Upper lobe of left lung (tissue), 6 donors: ENCODE data around the gene RAB30. TPM values are rescaled to one million over a fixed set of nuclear protein-coding genes. Genes with fewer than 3 reads are reported as not detected.
A peak's percentile ranks its signal among the peaks of the same experiment; 100 is the strongest.

Experiments
- ATAC-seq, 2 donors: fragments of 200-7000 bp; cut with Tn5 transposase; one replicate each; pipeline ENCODE4 v1.9.1; 2022; ENCODE audit warnings: mild to moderate bottlenecking in 2 of 2, moderate library complexity in 2 of 2; ENCODE audit not compliant: low FRiP score in 2 of 2
- DNase-seq, 2 donors: peaks; one replicate each; pipeline ENCODE4 v3.0.0-alpha.2; 2019 to 2020
- H3K27ac ChIP-seq, 4 donors: fragments of 200-600 bp; sonication (generic); one replicate each; pipeline ENCODE4 v1.5.1; 2016 to 2019
- H3K27me3 ChIP-seq, 4 donors: fragments of 200-600 bp; sonication (generic); one replicate each; pipeline ENCODE4 v1.5.1; 2017 to 2019
- H3K36me3 ChIP-seq, 4 donors: fragments of 200-600 bp; sonication (generic); one replicate each; pipeline ENCODE4 v1.5.1; 2016 to 2019
- H3K4me1 ChIP-seq, 4 donors: fragments of 200-600 bp; sonication (generic); one replicate each; pipeline ENCODE4 v1.5.1; 2018 to 2019
- H3K4me3 ChIP-seq, 4 donors: fragments of 200-600 bp; sonication (generic); one replicate each; pipeline ENCODE4 v1.5.1; 2017 to 2019; ENCODE audit warnings: mild to moderate bottlenecking in 2 of 4, moderate library complexity in 1 of 4
- H3K9me3 ChIP-seq, 4 donors: fragments of 200-600 bp; sonication (generic); one replicate each; pipeline ENCODE4 v1.5.1; 2018 to 2019
- EP300 ChIP-seq, 4 donors: sonication (generic); formaldehyde crosslinking; IDR thresholded peaks; one replicate each; pipeline ENCODE4 v1.5.1; 2017; ENCODE audit warnings: antibody characterized with exemption in 4 of 4, control low read depth in 2 of 4
- POLR2A ChIP-seq, 4 donors: fragments of 450-650 bp; IDR thresholded peaks; one replicate each; pipeline ENCODE4 v1.5.1; 2016 to 2017; ENCODE audit warnings: antibody characterized with exemption in 4 of 4, mild to moderate bottlenecking in 2 of 4
- POLR2AphosphoS5 ChIP-seq, 2 donors: sonication (generic); formaldehyde crosslinking; IDR thresholded peaks; one replicate each; pipeline ENCODE4 v1.5.1; 2017; ENCODE audit warnings: antibody characterized with exemption in 2 of 2
- WGBS, 2 donors: methylation state at CpG; one replicate each; pipeline ENCODE4 v1.1.5; 2017 to 2018; 5-methylcytosine and 5-hydroxymethylcytosine counted together
- total RNA-seq, 6 donors: library from RNA; depleted of rRNA in 4 of 6; stranded (reverse); fragments of >200 nt in 4 of 6; gene quantifications; one replicate each; pipeline versions ENCODE4 v1.1.0 to v1.2.1, GENCODE V29; 2016 to 2021
- TF ChIP-seq, protein P1 (sequence below), 6 experiments: fragments of 450-650 bp in 4 of 6; fragments of 200-600 bp in 2 of 6; sonication (generic) in 2 of 6; IDR thresholded peaks; one replicate each; pipeline ENCODE4 v1.5.1; 2016 to 2019; ENCODE audit warnings: antibody characterized with exemption in 6 of 6
- donor health status: DM: no; HTN: no; CAD: no; lungs with moderate emphysema.
- donor health status: DM: no; HTN: yes; CAD: no; lungs with severe emphysema.

The RAB30 gene
- total RNA-seq, 6 donors from 2014 or later, result 2.7 to 19.3 (median 9.6) TPM

DNA sequence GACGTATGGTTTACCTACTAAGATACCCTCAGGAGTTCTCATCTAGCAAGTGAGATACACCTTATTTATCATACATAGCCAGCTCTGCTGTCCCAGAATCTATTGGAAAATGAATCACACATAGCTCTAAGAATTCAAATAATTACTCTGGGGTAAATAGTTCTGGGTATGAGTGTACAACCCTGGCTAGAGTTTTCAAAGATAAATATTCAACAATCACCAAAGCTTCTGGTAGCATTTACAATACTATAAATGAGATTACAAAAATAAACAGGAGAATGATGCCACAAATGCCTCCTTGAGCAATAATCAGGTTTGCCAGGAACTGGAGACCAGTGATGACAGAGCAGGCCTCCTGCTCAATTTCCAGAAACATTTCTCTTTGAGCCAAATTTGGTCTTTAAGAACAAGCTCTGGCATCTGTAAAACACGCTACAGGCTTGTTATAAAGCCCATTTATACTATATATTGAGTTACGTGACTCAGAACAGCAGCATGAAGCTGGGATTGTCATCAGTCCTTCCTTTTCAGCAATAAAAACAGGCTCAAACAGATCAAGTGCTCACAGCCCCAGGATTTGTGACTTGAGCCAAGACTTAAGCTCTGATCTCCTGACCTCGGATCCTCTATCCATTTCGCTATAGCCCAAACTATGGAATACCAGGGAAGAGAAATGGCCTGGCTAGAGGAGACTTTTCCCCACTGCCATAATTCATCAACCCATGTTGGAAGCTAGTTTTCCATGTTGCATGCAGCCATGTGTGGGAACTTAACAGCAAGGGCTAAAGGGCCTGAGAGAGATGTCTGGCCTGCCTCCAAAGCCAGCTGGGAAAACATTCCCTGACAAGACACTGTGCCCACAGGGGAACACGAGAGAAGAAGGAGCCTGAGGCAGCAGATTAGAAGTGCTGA is 19.7 kb downstream of the RAB30 start:
- DNase-seq (no peak), ATAC-seq (peak in 1 of 2 donors; percentile 75)
- H3K36me3 ChIP-seq, result no peaks in the 10 kb centered on the region
- H3K4me3 ChIP-seq, result no peak overlapping the region
- no peaks in the 10 kb centered on the region for H3K9me3 ChIP-seq
- WGBS, 2 donors, result 69 to 77% methylated on average over 6 of the region's 6 CpGs
- peaks cover 26 to 44% (median 38%) of the 10 kb centered on the region in 4 donors for H3K4me1 ChIP-seq
- H3K27me3 ChIP-seq, result no peaks in the 10 kb centered on the region
- H3K27ac ChIP-seq, result peak overlapping the region; percentile 54 to 82 (median 65)
- peak in 1 of 2 donors; percentile 63 for TF ChIP-seq POLR2AphosphoS5 (IDR thresholded peaks at IDR 0.05)
- no peak for TF ChIP-seq POLR2A (IDR thresholded peaks at IDR 0.05)
- TF ChIP-seq EP300 (IDR thresholded peaks at IDR 0.05), result peak in 1 of 4 donors; percentile 19
- TF ChIP-seq, protein P1, sequence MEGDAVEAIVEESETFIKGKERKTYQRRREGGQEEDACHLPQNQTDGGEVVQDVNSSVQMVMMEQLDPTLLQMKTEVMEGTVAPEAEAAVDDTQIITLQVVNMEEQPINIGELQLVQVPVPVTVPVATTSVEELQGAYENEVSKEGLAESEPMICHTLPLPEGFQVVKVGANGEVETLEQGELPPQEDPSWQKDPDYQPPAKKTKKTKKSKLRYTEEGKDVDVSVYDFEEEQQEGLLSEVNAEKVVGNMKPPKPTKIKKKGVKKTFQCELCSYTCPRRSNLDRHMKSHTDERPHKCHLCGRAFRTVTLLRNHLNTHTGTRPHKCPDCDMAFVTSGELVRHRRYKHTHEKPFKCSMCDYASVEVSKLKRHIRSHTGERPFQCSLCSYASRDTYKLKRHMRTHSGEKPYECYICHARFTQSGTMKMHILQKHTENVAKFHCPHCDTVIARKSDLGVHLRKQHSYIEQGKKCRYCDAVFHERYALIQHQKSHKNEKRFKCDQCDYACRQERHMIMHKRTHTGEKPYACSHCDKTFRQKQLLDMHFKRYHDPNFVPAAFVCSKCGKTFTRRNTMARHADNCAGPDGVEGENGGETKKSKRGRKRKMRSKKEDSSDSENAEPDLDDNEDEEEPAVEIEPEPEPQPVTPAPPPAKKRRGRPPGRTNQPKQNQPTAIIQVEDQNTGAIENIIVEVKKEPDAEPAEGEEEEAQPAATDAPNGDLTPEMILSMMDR (IDR thresholded peaks at IDR 0.05), result no peak

DNA sequence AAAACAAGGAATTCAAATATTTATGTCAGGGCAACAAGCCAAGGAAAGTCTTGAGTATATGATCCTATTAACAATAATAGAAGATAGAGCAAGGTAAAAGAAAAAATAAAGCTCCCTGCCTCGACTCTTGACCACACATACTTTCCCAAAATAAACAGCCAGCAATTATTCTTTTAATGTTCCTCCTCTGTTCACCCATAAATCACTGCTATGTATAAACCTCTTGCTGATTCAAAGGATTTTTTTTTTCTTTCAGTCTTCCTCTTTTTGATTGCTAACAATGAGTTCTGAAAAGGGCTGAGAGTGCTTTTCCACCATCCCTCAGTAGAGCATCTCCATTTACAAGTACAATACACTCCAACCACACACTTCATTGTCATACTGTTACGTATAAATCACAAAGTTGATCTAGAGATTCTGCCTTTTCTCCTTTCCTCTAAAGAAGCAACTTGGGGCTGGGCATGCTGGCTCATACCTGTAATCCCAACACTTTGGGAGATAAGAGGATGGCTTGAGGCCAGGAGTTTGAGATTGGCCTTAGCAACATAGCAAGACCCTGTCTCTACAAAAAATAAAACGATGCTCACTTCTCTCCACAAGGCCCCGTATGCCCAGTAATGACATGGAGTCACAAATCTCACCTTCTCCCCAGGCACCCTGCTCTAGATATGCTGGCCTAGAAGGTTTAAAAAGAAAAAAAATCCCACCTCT is 24.0 kb downstream of the RAB30 start:
- H3K4me3 ChIP-seq, result no peak overlapping the region
- ATAC-seq, result no peak
- WGBS, 2 donors, result 54 to 56% methylated on average over 4 of the region's 4 CpGs
- no peaks in the 10 kb centered on the region for H3K27me3 ChIP-seq
- H3K36me3 ChIP-seq, result no peaks in the 10 kb centered on the region
- H3K27ac ChIP-seq, result peak overlapping the region in 2 of 4 donors; percentile 32 to 69
- H3K4me1 ChIP-seq, result peaks cover 14 to 46% (median 35%) of the 10 kb centered on the region in 4 donors
- no peak for DNase-seq
- no peaks in the 10 kb centered on the region for H3K9me3 ChIP-seq
- TF ChIP-seq, protein P1 (IDR thresholded peaks at IDR 0.05), result no peak
- TF ChIP-seq POLR2A (IDR thresholded peaks at IDR 0.05) (no peak), POLR2AphosphoS5 (IDR thresholded peaks at IDR 0.05) (no peak), EP300 (IDR thresholded peaks at IDR 0.05) (no peak)

DNA sequence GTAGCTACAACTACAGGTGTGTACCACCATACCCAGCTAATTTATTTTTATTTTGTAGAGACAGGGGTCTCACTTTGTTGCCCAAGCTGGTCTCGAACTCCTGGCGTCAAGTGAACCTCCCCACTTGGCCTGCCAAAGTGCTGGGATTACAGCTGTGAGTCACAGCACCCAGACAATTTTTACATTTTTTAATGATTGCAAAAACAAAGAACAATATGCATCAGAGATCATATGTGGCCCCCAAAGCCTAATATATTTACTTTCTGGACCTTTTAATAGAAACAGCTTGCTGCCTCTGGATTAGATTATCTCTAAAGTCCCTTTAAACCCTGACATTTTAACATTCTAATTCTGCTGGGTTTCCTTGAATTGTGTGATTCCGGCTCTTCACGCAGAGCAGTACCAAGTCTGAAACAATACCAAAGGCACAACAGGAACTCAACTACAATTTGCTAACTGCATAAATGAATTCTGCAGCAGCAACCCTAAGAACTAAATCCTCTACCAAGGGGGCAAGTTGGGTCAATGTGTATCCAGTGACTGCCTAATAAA is 25.0 kb downstream of the RAB30 start:
- no peaks in the 10 kb centered on the region for H3K9me3 ChIP-seq
- ATAC-seq, result no peak
- DNase-seq, result no peak
- H3K36me3 ChIP-seq, result no peaks in the 10 kb centered on the region
- H3K27me3 ChIP-seq, result no peaks in the 10 kb centered on the region
- H3K4me1 ChIP-seq, result peaks cover 6 to 41% (median 25%) of the 10 kb centered on the region in 4 donors
- H3K4me3 ChIP-seq, result no peak overlapping the region
- 74 to 76% methylated on average over 4 of the region's 4 CpGs for WGBS, 2 donors
- TF ChIP-seq POLR2A (IDR thresholded peaks at IDR 0.05) (no peak), POLR2AphosphoS5 (IDR thresholded peaks at IDR 0.05) (no peak), EP300 (IDR thresholded peaks at IDR 0.05) (no peak)
- TF ChIP-seq, protein P1 (IDR thresholded peaks at IDR 0.05), result no peak
- peak overlapping the region in 3 of 4 donors; percentile 32 to 69 (median 37) for H3K27ac ChIP-seq

DNA sequence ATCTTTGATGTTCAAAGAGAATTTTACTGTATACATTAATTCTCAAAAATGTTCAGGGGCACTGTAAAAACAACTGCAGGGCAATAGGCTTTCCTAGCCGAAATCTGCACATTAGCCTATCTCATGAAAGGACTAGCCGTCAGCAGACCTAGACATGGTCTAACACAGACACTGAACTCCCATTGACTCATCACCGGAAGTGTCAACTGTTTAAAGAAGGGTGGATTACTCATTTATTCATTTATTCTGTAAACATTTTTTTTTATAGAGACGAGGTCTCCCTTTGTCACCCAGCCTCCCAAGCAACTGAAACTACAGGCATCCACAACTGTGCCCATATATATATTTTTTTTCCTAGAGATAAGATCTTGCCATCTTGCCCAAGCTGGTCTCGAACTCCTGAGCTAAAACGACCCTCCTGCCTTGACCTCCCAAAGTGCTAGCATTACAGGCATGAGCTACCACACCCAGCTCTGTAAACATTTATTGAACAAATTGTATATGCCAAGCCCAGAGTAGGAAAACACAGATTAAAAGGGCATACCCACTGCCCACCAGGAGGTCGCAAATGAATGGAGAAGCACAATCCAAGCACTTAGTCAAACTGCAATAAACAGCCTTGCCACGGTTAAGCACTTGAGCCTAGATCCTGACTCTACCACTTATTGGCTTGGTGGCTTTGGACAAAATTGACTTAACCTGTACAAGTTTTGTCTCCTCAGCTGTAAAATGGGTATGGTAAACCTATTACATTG is 26.6 kb downstream of the RAB30 start:
- TF ChIP-seq POLR2AphosphoS5 (IDR thresholded peaks at IDR 0.05), result no peak
- TF ChIP-seq EP300 (IDR thresholded peaks at IDR 0.05), result no peak
- TF ChIP-seq POLR2A (IDR thresholded peaks at IDR 0.05), result no peak
- TF ChIP-seq, protein P1 (IDR thresholded peaks at IDR 0.05), result no peak
- Histone ChIP-seq H3K27ac (peak overlapping the region in 1 of 4 donors; percentile 69), H3K27me3 (no peaks in the 10 kb centered on the region), H3K4me1 (peaks cover 6 to 34% (median 23%) of the 10 kb centered on the region in 4 donors), H3K36me3 (no peaks in the 10 kb centered on the region), H3K9me3 (no peaks in the 10 kb centered on the region), H3K4me3 (no peak overlapping the region)
- DNase-seq, result no peak
- WGBS, 2 donors, result 61 to 65% methylated on average over 8 of the region's 8 CpGs
- peak in 1 of 2 donors; percentile 85 for ATAC-seq
